H9 (cell line): ENCODE results near the gene PTGES2. TPM values are rescaled to one million over a fixed set of nuclear protein-coding genes. Genes with fewer than 3 reads are reported as not detected.

Experiments used
- DNase-seq: peaks from one replicate; pipeline ENCODE4 v3.0.0-alpha.2; 2017
- H2AFZ ChIP-seq: one replicate; pipeline ENCODE4 v1.6.1; 2013; ENCODE audit warnings: mild to moderate bottlenecking, low read length, control low read depth, moderate library complexity
- H2AK5ac ChIP-seq: 2 replicates; pipeline ENCODE4 v1.6.1; 2013; ENCODE audit warnings: low read length, control low read depth, mixed read lengths; ENCODE audit not compliant: insufficient read length
- H2BK120ac ChIP-seq: one replicate; pipeline ENCODE4 v1.6.1; 2013; ENCODE audit warnings: low read depth, mild to moderate bottlenecking, low read length, control low read depth, inconsistent platforms; ENCODE audit not compliant: poor library complexity, severe bottlenecking
- H2BK12ac ChIP-seq: 2 replicates; pipeline ENCODE4 v1.6.1; 2013; ENCODE audit warnings: low read length, control low read depth, mixed read lengths, low read depth; ENCODE audit not compliant: insufficient read length
- H2BK15ac ChIP-seq: 2 replicates; pipeline ENCODE4 v1.6.1; 2013; ENCODE audit warnings: low read depth, low read length, control low read depth
- H2BK20ac ChIP-seq: one replicate; pipeline ENCODE4 v1.6.1; 2013; ENCODE audit warnings: low read depth, mild to moderate bottlenecking, low read length, control low read depth, inconsistent platforms; ENCODE audit not compliant: poor library complexity, severe bottlenecking
- H2BK5ac ChIP-seq: 2 replicates; pipeline ENCODE4 v1.6.1; 2013; ENCODE audit warnings: low read length, control low read depth, mixed read lengths; ENCODE audit not compliant: insufficient read length
- H3K14ac ChIP-seq: 2 replicates; pipeline ENCODE4 v1.6.1; 2013; ENCODE audit warnings: low read length, control low read depth; ENCODE audit not compliant: insufficient read depth
- H3K18ac ChIP-seq: 2 replicates; pipeline ENCODE4 v1.6.1; 2013; ENCODE audit warnings: low read depth, mild to moderate bottlenecking, mixed read lengths, low read length, control low read depth; ENCODE audit not compliant: insufficient read length
- H3K23ac ChIP-seq: 2 replicates; pipeline ENCODE4 v1.6.1; 2013; ENCODE audit warnings: low read length, control low read depth, mixed read lengths, low read depth; ENCODE audit not compliant: insufficient read length
- H3K23me2 ChIP-seq: 2 replicates; pipeline ENCODE4 v1.6.1; 2013; ENCODE audit warnings: low read depth, mild to moderate bottlenecking, mixed read lengths, low read length, control low read depth; ENCODE audit not compliant: insufficient read length, poor library complexity, severe bottlenecking
- H3K27ac ChIP-seq: 2 replicates; pipeline ENCODE4 v1.5.1; 2013; ENCODE audit warnings: low read length, control low read depth, mixed read lengths, low read depth; ENCODE audit not compliant: insufficient read length
- H3K27me3 ChIP-seq: 2 replicates; pipeline ENCODE4 v1.6.1; 2013; ENCODE audit warnings: low read length, control low read depth, inconsistent platforms; ENCODE audit not compliant: insufficient read depth
- H3K4ac ChIP-seq: 2 replicates; pipeline ENCODE4 v1.6.1; 2013; ENCODE audit warnings: low read depth, mild to moderate bottlenecking, control low read depth, inconsistent platforms, low read length, moderate library complexity
- H3K4me1 ChIP-seq: 2 replicates; pipeline ENCODE4 v1.6.1; 2013; ENCODE audit warnings: low read length, control low read depth, inconsistent platforms; ENCODE audit not compliant: insufficient read depth
- H3K4me2 ChIP-seq: 2 replicates; pipeline ENCODE4 v1.6.1; 2013; ENCODE audit warnings: low read length, control low read depth, mixed read lengths; ENCODE audit not compliant: insufficient read length, insufficient read depth
- H3K56ac ChIP-seq: 2 replicates; pipeline ENCODE4 v1.6.1; 2013; ENCODE audit warnings: low read depth, mild to moderate bottlenecking, mixed read lengths, low read length, control low read depth; ENCODE audit not compliant: insufficient read length
- H3K79me1 ChIP-seq: 2 replicates; pipeline ENCODE4 v1.6.1; 2013; ENCODE audit warnings: low read depth, mild to moderate bottlenecking, moderate library complexity, low read length, control low read depth, inconsistent platforms; ENCODE audit not compliant: insufficient read depth, poor library complexity, severe bottlenecking
- H3K79me2 ChIP-seq: 2 replicates; pipeline ENCODE4 v1.6.1; 2013; ENCODE audit warnings: low read length, control low read depth, inconsistent platforms; ENCODE audit not compliant: insufficient read depth
- H3K9ac ChIP-seq: 2 replicates; pipeline ENCODE4 v1.6.1; 2013; ENCODE audit warnings: low read length, control low read depth, mixed read lengths; ENCODE audit not compliant: insufficient read length; ENCODE audit errors: extremely low read depth
- H3K9me3 ChIP-seq: one replicate; pipeline ENCODE4 v1.6.1; 2013; ENCODE audit warnings: low read depth, low read length, inconsistent platforms; ENCODE audit not compliant: control insufficient read depth
- H3T11ph ChIP-seq: one replicate; pipeline ENCODE4 v1.6.1; 2013; ENCODE audit warnings: mild to moderate bottlenecking, low read length, control low read depth, inconsistent platforms
- H4K20me1 ChIP-seq: one replicate; pipeline ENCODE4 v1.6.1; 2013; ENCODE audit not compliant: control insufficient read depth, insufficient read length, insufficient read depth
- H4K5ac ChIP-seq: 2 replicates; pipeline ENCODE4 v1.6.1; 2013; ENCODE audit warnings: low read depth, mild to moderate bottlenecking, mixed read lengths, low read length, control low read depth; ENCODE audit not compliant: insufficient read length
- H4K8ac ChIP-seq: replicated peaks from 2 replicates; pipeline ENCODE4 v1.6.1; 2013; ENCODE audit warnings: low read length, control low read depth, mixed read lengths, low read depth; ENCODE audit not compliant: insufficient read length
- H4K91ac ChIP-seq: 2 replicates; pipeline ENCODE4 v1.6.1; 2013; ENCODE audit warnings: low read depth, mild to moderate bottlenecking, moderate library complexity, mixed read lengths, low read length, control low read depth; ENCODE audit not compliant: insufficient read length
- H3K27ac Mint-ChIP-seq, 3 experiments: 2 replicates in 2 of 3; 3 replicates in 1 of 3; pipeline ENCODE4 v1.8.0; 2020 to 2021; ENCODE audit warnings: mixed read lengths in 3 of 3, mild to moderate bottlenecking in 1 of 3, moderate library complexity in 1 of 3
- H3K27me3 Mint-ChIP-seq: 2 replicates; pipeline ENCODE4 v1.8.0; 2021; ENCODE audit warnings: low read depth, mild to moderate bottlenecking, moderate library complexity, mixed read lengths
- H3K36me3 Mint-ChIP-seq, 3 experiments: 2 replicates in 2 of 3; 3 replicates in 1 of 3; pipeline ENCODE4 v1.8.0; 2020 to 2021; ENCODE audit warnings: low read depth in 3 of 3, mixed read lengths in 3 of 3; ENCODE audit not compliant: insufficient read depth in 1 of 3
- H3K4me1 Mint-ChIP-seq, 2 experiments: 2 replicates each; pipeline ENCODE4 v1.8.0; 2020; ENCODE audit warnings: mixed read lengths in 2 of 2
- H3K4me3 Mint-ChIP-seq, 2 experiments: 2 replicates in 1 of 2; 3 replicates in 1 of 2; pipeline ENCODE4 v1.8.0; 2020 to 2021; ENCODE audit warnings: mild to moderate bottlenecking in 2 of 2, mixed read lengths in 2 of 2, moderate library complexity in 1 of 2
- H3K9me3 Mint-ChIP-seq, 2 experiments: 2 replicates in 1 of 2; 3 replicates in 1 of 2; pipeline ENCODE4 v1.8.0; 2020; ENCODE audit warnings: mild to moderate bottlenecking in 2 of 2, mixed read lengths in 2 of 2, moderate library complexity in 1 of 2
- CTCF ChIP-seq: fragments of 200-600 bp; sonication (generic); conservative IDR thresholded peaks from 3 replicates; pipeline ENCODE4 v1.8.0; 2021; ENCODE audit warnings: antibody characterized with exemption, mild to moderate bottlenecking
- WGBS: extraction: QIAGEN DNeasy Blood & Tissue Kit; methylation state at CpG from one replicate; pipeline ENCODE4 v1.1.7; 2013; ENCODE audit warnings: missing lambda C conversion rate, low lambda C conversion rate, mixed read lengths; ENCODE audit not compliant: insufficient read length; ENCODE audit errors: extremely low coverage; 5-methylcytosine and 5-hydroxymethylcytosine counted together
- total RNA-seq: library from RNA; stranded (reverse); gene quantifications from 2 replicates; pipeline ENCODE4 v1.2.1, GENCODE V29; 2021

The PTGES2 gene
- total RNA-seq, 1 experiment from 2014 or later = 63.9 TPM

- H3T11ph ChIP-seq = no peak overlapping the region
- H3K4ac ChIP-seq = no peak overlapping the region
- no peak overlapping the region for H3K18ac ChIP-seq
- H3K27ac Mint-ChIP-seq = no peak overlapping the region
- H3K27ac ChIP-seq = no peak overlapping the region
- H3K9me3 Mint-ChIP-seq = no peaks in the 10 kb centered on the region
- H2BK5ac ChIP-seq = no peak overlapping the region
- H4K5ac ChIP-seq = no peak overlapping the region
- H3K27me3 ChIP-seq = no peaks in the 10 kb centered on the region
- H3K36me3 Mint-ChIP-seq = peaks cover 12 to 54% (median 34%) of the 10 kb centered on the region in 3 experiments
- no peaks in the 10 kb centered on the region for H3K9me3 ChIP-seq
- H3K9ac ChIP-seq = no peak overlapping the region
- no peaks in the 10 kb centered on the region for H4K20me1 ChIP-seq
- no peak overlapping the region for H2BK120ac ChIP-seq
- H4K8ac ChIP-seq = no peak overlapping the region
- H2BK15ac ChIP-seq = no peak overlapping the region
- H3K23me2 ChIP-seq = peaks cover 7% of the 10 kb centered on the region
- no peak overlapping the region for H3K4me2 ChIP-seq
- DNase-seq = no peak
- TF ChIP-seq CTCF = no peak
- H3K79me2 ChIP-seq = no peaks in the 10 kb centered on the region
- H3K79me1 ChIP-seq = no peaks in the 10 kb centered on the region
- H3K27me3 Mint-ChIP-seq = no peaks in the 10 kb centered on the region
- peaks cover 6 to 8% of the 10 kb centered on the region in 2 experiments for H3K4me1 Mint-ChIP-seq
- no peak overlapping the region for H2AK5ac ChIP-seq
- no CpG with 5 or more reads among the region's 6 CpGs for WGBS
- H3K4me1 ChIP-seq = no peaks in the 10 kb centered on the region; the same call in 1 of the 2 replicates
- H2BK20ac ChIP-seq = no peak overlapping the region
- no peak overlapping the region for H3K14ac ChIP-seq
- H3K23ac ChIP-seq = no peak overlapping the region
- no peak overlapping the region for H3K56ac ChIP-seq
- H3K4me3 Mint-ChIP-seq = no peak overlapping the region
- no peak overlapping the region for H2BK12ac ChIP-seq
- H2AFZ ChIP-seq = no peak overlapping the region
- H4K91ac ChIP-seq = no peak overlapping the region
Observed at GRCh38 chr9:128163027-128163515, 35.5 kb upstream of the PTGES2 start.
